ENCODE measurements around the gene PLG. TPM values are rescaled to one million over a fixed set of nuclear protein-coding genes. Genes with fewer than 3 reads are reported as not detected.
"Not testable (repeated sequence)": the region's sequence is repeated elsewhere in the genome, so short reads cannot be mapped to it uniquely, and the experiment has no call there.

PLG gene
- total RNA-seq, 2 donors from 2014 or later = not detected

DNA sequence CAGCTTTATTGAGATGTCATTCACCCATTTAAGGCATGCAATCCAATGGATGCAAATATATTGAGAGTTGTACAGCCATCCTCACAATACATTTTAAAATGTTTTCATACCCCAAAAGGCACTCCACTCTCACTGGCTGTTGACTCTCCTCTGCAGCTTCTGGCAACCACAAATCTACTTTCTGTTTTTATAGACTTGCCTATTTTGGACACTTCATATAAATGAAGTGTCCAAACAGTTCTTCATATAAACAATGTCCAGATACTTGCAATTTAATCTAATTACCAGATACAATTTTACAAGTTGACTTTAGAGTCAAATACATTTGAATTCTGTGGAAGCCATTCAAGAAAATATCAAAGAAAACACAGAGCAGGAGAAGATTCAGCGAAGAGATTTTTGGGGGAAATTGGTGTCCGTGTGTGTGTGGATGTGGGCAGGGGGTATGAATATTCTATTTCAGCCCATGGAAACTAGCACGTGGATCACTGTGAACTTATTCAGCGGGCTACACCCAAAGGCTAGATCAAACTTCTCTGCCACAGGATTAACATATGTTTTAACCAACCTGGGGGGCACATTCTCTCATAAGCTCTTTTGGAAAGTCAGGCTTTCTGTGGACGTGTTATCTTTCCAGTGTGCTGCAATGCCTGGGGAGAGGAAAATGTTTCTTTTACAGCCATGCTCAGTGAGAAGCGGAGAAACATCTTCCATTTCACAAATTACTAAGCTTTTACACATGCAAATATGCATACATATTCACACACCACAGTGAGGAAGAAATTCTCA, 73.9 kb downstream of the PLG start:
- 81 to 89% methylated on average over 1 to 6 of the region's 6 CpGs for WGBS, 2 experiments (ENCODE audit: insufficient coverage in 1 of 2, insufficient read length in 1 of 2)

DNA sequence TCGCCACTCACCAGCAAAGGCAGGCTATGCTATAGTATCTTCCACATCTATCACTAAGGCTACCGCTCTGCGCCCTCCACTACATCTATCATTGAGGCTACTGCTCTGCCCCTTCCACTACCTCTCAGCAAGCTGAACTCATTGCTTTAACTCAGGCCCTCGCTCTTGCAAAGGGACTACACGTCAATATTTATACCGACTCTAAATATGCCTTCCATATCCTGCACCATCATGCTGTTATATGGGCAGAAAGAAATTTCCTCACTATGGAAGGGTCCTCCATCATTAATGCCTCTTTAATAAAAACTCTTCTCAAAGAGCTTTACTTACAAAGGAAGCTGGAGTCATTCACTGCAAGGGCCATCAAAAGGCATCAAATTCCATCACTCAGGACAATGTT, 77.1 kb downstream of the PLG start:
- H3K27ac Mint-ChIP-seq; H3K9ac ChIP-seq (ENCODE audit: extremely low read depth, low read length, poor library complexity, severe bottlenecking); H3K27me3 ChIP-seq (ENCODE audit: control insufficient read depth, insufficient read depth, low read length, poor library complexity, severe bottlenecking); H3K4me3 Mint-ChIP-seq; H3K27ac ChIP-seq (ENCODE audit: low read depth, low read length); H3K36me3 Mint-ChIP-seq (ENCODE audit: low read depth); H3K9me3 Mint-ChIP-seq; H3K4me3 ChIP-seq (ENCODE audit: low read length); H3K4me1 Mint-ChIP-seq; H3K4me1 ChIP-seq (ENCODE audit: control insufficient read depth, insufficient read depth, low read length); H3K9me3 ChIP-seq (ENCODE audit: control insufficient read depth, low read length); DNase-seq; H3K36me3 ChIP-seq (ENCODE audit: control insufficient read depth, insufficient read depth, low read length); H3K27me3 Mint-ChIP-seq (ENCODE audit: insufficient read depth): not testable (repeated sequence)
- WGBS, 2 experiments (ENCODE audit: insufficient coverage in 1 of 2, insufficient read length in 1 of 2) = 94 to 96% methylated on average over 6 of the region's 6 CpGs

More for the DNA sequence above, 73.9 kb downstream of the PLG start:
- Mint-ChIP-seq H3K9me3 (no peaks in the 10 kb centered on the region), H3K27ac (no peak overlapping the region), H3K27me3 (ENCODE audit: insufficient read depth) (no peaks in the 10 kb centered on the region), H3K4me3 (no peak overlapping the region), H3K4me1 (no peaks in the 10 kb centered on the region), H3K36me3 (ENCODE audit: low read depth) (no peaks in the 10 kb centered on the region)
- no peaks in the 10 kb centered on the region for H3K4me1 ChIP-seq (ENCODE audit: control insufficient read depth, insufficient read depth, low read length)
- H3K9me3 ChIP-seq (ENCODE audit: control insufficient read depth, low read length) = no peaks in the 10 kb centered on the region
- no peak overlapping the region for H3K27ac ChIP-seq (ENCODE audit: low read depth, low read length)
- no peak overlapping the region for H3K9ac ChIP-seq (ENCODE audit: extremely low read depth, low read length, poor library complexity, severe bottlenecking)
- DNase-seq = no peak
- no peak overlapping the region for H3K4me3 ChIP-seq (ENCODE audit: low read length)
- TF ChIP-seq, protein P1, sequence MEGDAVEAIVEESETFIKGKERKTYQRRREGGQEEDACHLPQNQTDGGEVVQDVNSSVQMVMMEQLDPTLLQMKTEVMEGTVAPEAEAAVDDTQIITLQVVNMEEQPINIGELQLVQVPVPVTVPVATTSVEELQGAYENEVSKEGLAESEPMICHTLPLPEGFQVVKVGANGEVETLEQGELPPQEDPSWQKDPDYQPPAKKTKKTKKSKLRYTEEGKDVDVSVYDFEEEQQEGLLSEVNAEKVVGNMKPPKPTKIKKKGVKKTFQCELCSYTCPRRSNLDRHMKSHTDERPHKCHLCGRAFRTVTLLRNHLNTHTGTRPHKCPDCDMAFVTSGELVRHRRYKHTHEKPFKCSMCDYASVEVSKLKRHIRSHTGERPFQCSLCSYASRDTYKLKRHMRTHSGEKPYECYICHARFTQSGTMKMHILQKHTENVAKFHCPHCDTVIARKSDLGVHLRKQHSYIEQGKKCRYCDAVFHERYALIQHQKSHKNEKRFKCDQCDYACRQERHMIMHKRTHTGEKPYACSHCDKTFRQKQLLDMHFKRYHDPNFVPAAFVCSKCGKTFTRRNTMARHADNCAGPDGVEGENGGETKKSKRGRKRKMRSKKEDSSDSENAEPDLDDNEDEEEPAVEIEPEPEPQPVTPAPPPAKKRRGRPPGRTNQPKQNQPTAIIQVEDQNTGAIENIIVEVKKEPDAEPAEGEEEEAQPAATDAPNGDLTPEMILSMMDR (conservative IDR thresholded peaks at IDR 0.05) = no peak
- H3K27me3 ChIP-seq (ENCODE audit: control insufficient read depth, insufficient read depth, low read length, poor library complexity, severe bottlenecking) = no peaks in the 10 kb centered on the region
- H3K36me3 ChIP-seq (ENCODE audit: control insufficient read depth, insufficient read depth, low read length) = no peaks in the 10 kb centered on the region

DNA sequence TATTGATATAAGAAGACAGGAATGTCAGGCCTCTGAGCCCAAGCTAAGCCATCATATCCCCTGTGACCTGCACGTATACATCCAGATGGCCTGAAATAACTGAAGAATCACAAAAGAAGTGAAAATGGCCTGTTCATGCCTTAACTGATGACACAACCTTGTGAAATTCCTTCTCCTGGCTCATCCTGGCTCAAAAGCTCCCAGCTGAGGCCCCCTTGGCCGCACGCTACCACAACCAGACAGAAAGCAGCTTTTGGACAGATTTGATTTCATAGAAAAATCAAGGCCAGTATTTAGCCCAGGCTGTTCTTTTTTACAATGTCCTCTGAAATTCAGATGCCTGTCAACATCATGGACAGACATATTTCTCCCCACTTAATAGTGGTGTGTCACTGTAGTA, 78.6 kb downstream of the PLG start:
- H3K4me3 Mint-ChIP-seq; DNase-seq; H3K36me3 Mint-ChIP-seq (ENCODE audit: low read depth); H3K27ac ChIP-seq (ENCODE audit: low read depth, low read length); H3K27me3 Mint-ChIP-seq (ENCODE audit: insufficient read depth); H3K27ac Mint-ChIP-seq; H3K9me3 Mint-ChIP-seq; H3K4me1 ChIP-seq (ENCODE audit: control insufficient read depth, insufficient read depth, low read length); H3K27me3 ChIP-seq (ENCODE audit: control insufficient read depth, insufficient read depth, low read length, poor library complexity, severe bottlenecking); H3K4me1 Mint-ChIP-seq; H3K36me3 ChIP-seq (ENCODE audit: control insufficient read depth, insufficient read depth, low read length); H3K9me3 ChIP-seq (ENCODE audit: control insufficient read depth, low read length); H3K9ac ChIP-seq (ENCODE audit: extremely low read depth, low read length, poor library complexity, severe bottlenecking); H3K4me3 ChIP-seq (ENCODE audit: low read length): not testable (repeated sequence)
- WGBS, 2 experiments (ENCODE audit: insufficient coverage in 1 of 2, insufficient read length in 1 of 2) = 90 to 93% methylated on average over 2 to 3 of the region's 3 CpGs

DNA sequence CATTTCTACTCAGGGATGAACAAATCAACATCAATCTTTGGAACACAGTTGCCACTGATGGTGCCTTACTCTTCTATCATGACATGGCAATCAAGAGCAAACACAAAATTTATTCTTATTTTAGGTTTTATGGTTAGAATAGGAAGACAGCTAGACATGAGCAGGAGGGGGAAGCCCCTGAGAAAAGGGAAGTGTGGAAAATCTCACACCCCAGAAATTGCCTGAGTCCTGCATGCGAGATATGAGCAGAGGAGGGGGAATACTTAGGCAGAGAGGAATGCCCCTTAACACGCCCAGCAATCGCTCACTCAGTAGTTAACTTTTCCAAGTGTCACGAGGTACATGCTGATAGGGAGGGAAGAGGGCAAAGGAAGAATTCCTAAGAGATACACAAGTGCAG, 79.3 kb downstream of the PLG start:
- peaks cover 9% of the 10 kb centered on the region for H3K9me3 Mint-ChIP-seq

More for the DNA sequence above, 79.3 kb downstream of the PLG start:
- H3K4me1 Mint-ChIP-seq = no peaks in the 10 kb centered on the region
- no peaks in the 10 kb centered on the region for H3K27me3 Mint-ChIP-seq (ENCODE audit: insufficient read depth)
- TF ChIP-seq, protein P1 (conservative IDR thresholded peaks at IDR 0.05) = no peak
- no peaks in the 10 kb centered on the region for H3K27me3 ChIP-seq (ENCODE audit: control insufficient read depth, insufficient read depth, low read length, poor library complexity, severe bottlenecking)
- DNase-seq = no peak
- no peak overlapping the region for H3K9ac ChIP-seq (ENCODE audit: extremely low read depth, low read length, poor library complexity, severe bottlenecking)
- no peak overlapping the region for H3K4me3 Mint-ChIP-seq
- 92 to 96% methylated on average over 4 of the region's 4 CpGs for WGBS, 2 experiments (ENCODE audit: insufficient coverage in 1 of 2, insufficient read length in 1 of 2)
- no peak overlapping the region for H3K27ac Mint-ChIP-seq
- H3K4me3 ChIP-seq (ENCODE audit: low read length) = no peak overlapping the region
- no peaks in the 10 kb centered on the region for H3K36me3 Mint-ChIP-seq (ENCODE audit: low read depth)
- no peaks in the 10 kb centered on the region for H3K4me1 ChIP-seq (ENCODE audit: control insufficient read depth, insufficient read depth, low read length)
- H3K36me3 ChIP-seq (ENCODE audit: control insufficient read depth, insufficient read depth, low read length) = no peaks in the 10 kb centered on the region
- H3K27ac ChIP-seq (ENCODE audit: low read depth, low read length) = no peak overlapping the region
- no peaks in the 10 kb centered on the region for H3K9me3 ChIP-seq (ENCODE audit: control insufficient read depth, low read length)
